ENCODE data around the gene MAP3K9.

GRCh38 chr14:70714055-70714550 is 95.2 kb downstream of the MAP3K9 start:
- TF ChIP-seq CTCF (conservative IDR thresholded peaks at IDR 0.05) = peak; percentile 84
- TF ChIP-seq ZFX (IDR thresholded peaks at IDR 0.05) = no peak
